Peyer's patch (tissue), 4 donors: Measurements from ENCODE around the gene CLNK.

Experiments used
- CTCF ChIP-seq, 6 experiments: fragments of 450-650 bp in 4 of 6; fragments of 200-600 bp in 2 of 6; sonication (generic) in 1 of 6; IDR thresholded peaks; one replicate each; pipeline ENCODE4 v1.5.1; 2017 to 2019; ENCODE audit warnings: antibody characterized with exemption in 6 of 6, mild to moderate bottlenecking in 3 of 6, moderate library complexity in 1 of 6
- POLR2A ChIP-seq, 2 donors: fragments of 450-650 bp; IDR thresholded peaks; one replicate each; pipeline ENCODE4 v1.5.1; 2017; ENCODE audit warnings: antibody characterized with exemption in 2 of 2, mild to moderate bottlenecking in 2 of 2, moderate library complexity in 2 of 2

- TF ChIP-seq CTCF (IDR thresholded peaks at IDR 0.05) (peak; percentile 73 to 94 (median 91)), POLR2A (IDR thresholded peaks at IDR 0.05) (no peak)
Measured at GRCh38 chr4:10461091-10461849, 223.3 kb downstream of the CLNK start.
